GM23248 (cell line): ENCODE measurements around the gene CBX1. TPM values are rescaled to one million over a fixed set of nuclear protein-coding genes. Genes with fewer than 3 reads are reported as not detected.

ENCODE experiments used
- DNase-seq: peaks from one replicate; pipeline ENCODE4 v3.0.0-alpha.2; 2015
- H2AFZ ChIP-seq: fragments of 200-600 bp; sonication (generic); 2 replicates; pipeline ENCODE4 v1.6.1; 2016; ENCODE audit warnings: antibody characterized with exemption
- H3F3A ChIP-seq: fragments of 200-600 bp; sonication (generic); 2 replicates; pipeline ENCODE4 v1.6.1; 2016; ENCODE audit warnings: mild to moderate bottlenecking, antibody characterized with exemption, mixed run types; ENCODE audit not compliant: insufficient read depth
- H3K27ac ChIP-seq: fragments of 200-600 bp; sonication (generic); 2 replicates; pipeline ENCODE4 v1.5.1; 2016; ENCODE audit warnings: mild to moderate bottlenecking
- H3K27me3 ChIP-seq: fragments of 200-600 bp; sonication (generic); replicated peaks from 2 replicates; pipeline ENCODE4 v1.6.1; 2016; ENCODE audit warnings: mild to moderate bottlenecking; ENCODE audit not compliant: insufficient read depth
- H3K36me3 ChIP-seq: fragments of 200-600 bp; sonication (generic); 2 replicates; pipeline ENCODE4 v1.6.1; 2016; ENCODE audit warnings: low read depth, mild to moderate bottlenecking
- H3K4me1 ChIP-seq: fragments of 200-600 bp; sonication (generic); 2 replicates; pipeline ENCODE4 v1.6.1; 2016; ENCODE audit warnings: mild to moderate bottlenecking; ENCODE audit not compliant: insufficient read depth
- H3K4me2 ChIP-seq: fragments of 200-600 bp; sonication (generic); one replicate; pipeline ENCODE4 v1.6.1; 2016; ENCODE audit warnings: mild to moderate bottlenecking; ENCODE audit not compliant: unreplicated experiment
- H3K4me3 ChIP-seq: fragments of 200-600 bp; sonication (generic); 2 replicates; pipeline ENCODE4 v1.5.1; 2016; ENCODE audit warnings: mild to moderate bottlenecking
- H3K79me2 ChIP-seq: fragments of 200-600 bp; sonication (generic); 2 replicates; pipeline ENCODE4 v1.6.1; 2016; ENCODE audit warnings: mild to moderate bottlenecking; ENCODE audit not compliant: insufficient read depth
- H3K9ac ChIP-seq: fragments of 200-600 bp; sonication (generic); 2 replicates; pipeline ENCODE4 v1.6.1; 2016; ENCODE audit warnings: mild to moderate bottlenecking
- H3K9me2 ChIP-seq: fragments of 200-600 bp; sonication (generic); 2 replicates; pipeline ENCODE4 v1.6.1; 2016; ENCODE audit warnings: mixed run types, mild to moderate bottlenecking, moderate library complexity; ENCODE audit not compliant: insufficient read depth
- H3K9me3 ChIP-seq: fragments of 200-600 bp; sonication (generic); one replicate; pipeline ENCODE4 v1.6.1; 2017; ENCODE audit warnings: low read depth
- H4K20me1 ChIP-seq: fragments of 200-600 bp; sonication (generic); 2 replicates; pipeline ENCODE4 v1.6.0; 2016; ENCODE audit not compliant: insufficient read depth
- EZH2 ChIP-seq: fragments of 200-600 bp; sonication (generic); IDR thresholded peaks from 2 replicates; pipeline ENCODE4 v1.6.1; 2018; ENCODE audit warnings: antibody characterized with exemption, mild to moderate bottlenecking; ENCODE audit not compliant: insufficient read depth, poor library complexity, severe bottlenecking
- EZH2phosphoT487 ChIP-seq: fragments of 200-600 bp; sonication (generic); IDR thresholded peaks from 2 replicates; pipeline ENCODE4 v1.6.1; 2018; ENCODE audit warnings: antibody characterized with exemption, moderate library complexity, mild to moderate bottlenecking, low read depth; ENCODE audit not compliant: insufficient read depth
- WGBS, 2 experiments: methylation state at CpG; one replicate each; pipeline ENCODE4 v1.1.6; 2015 to 2017; ENCODE audit warnings: low lambda C conversion rate in 2 of 2, low coverage in 1 of 2; ENCODE audit errors: missing lambda C conversion rate in 2 of 2; 5-methylcytosine and 5-hydroxymethylcytosine counted together
- in situ Hi-C: fragments of 300-500 bp; cut with MboI; formaldehyde crosslinking; loops from 2 replicates; pipeline ENCODE4 v1.15.0; 2020
- polyA plus RNA-seq: library from polyadenylated mRNA; unstranded; fragments of >200 nt; fragmentation: Nextera tagmentation; extraction: Ambion mirVana; gene quantifications from 2 replicates; pipeline ENCODE4 v1.2.1, GENCODE V29; 2016
- total RNA-seq: library from RNA; depleted of rRNA; stranded (reverse); fragments of >200 nt; shearing (Covaris generic); gene quantifications from 2 replicates; pipeline ENCODE4 v1.2.3, GENCODE V29; 2014; rRNA removed

CBX1 gene
- total RNA-seq (53.6 and 67.7 TPM in 2 replicates), polyA plus RNA-seq (36.8 and 40.0 TPM in 2 replicates)

DNA sequence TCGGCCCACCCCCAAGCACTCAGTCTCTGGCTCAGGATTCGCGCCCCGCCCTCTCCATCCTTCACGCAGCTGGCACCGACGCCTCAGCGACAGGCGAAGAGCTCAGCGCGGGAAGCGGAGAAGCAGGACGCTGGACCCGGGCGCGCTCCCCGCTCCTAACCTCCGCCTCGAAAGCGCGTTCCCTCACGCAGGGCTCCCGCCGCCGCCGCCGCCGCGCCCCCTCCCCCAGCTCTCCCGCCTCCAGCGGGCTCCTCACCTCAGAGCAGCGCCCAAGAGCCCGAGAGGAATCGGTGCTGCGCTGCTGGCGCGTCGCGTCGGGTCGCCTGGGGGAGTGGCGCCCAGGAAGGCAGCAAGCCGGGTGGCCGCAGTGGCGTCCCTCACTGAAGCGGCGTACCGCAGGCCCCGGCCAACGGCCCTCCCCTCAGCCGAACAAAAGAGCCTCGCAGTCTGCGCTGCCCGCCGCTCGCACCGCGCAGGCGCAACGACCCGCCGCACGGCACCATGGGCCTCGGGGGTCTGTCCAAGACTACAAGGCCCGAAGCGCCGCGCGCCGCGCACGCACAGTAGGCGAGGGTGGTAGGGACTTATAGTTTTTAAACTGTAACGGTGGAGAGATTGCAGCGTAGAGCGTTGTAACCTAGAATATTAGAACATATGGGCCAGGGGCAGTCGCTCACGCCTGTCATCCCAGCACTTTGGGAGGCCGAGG is at the start of gene CBX1:
Gene CBX1 (minus strand): TSS at position 467 of the 709 bp plus-strand sequence. CDS start 24,474 bp downstream, outside the sequence.
- TF ChIP-seq EZH2 (no peak), EZH2phosphoT487 (no peak)
- 0 out of 2 replicates have a peak, but pooled peaks cover 9% of the 10 kb centered on the region for H4K20me1 ChIP-seq
- peak within 1 kb of the TSS; percentile 81 for H3K4me2 ChIP-seq
- H3F3A ChIP-seq, result peaks cover 19% of the 10 kb centered on the region
- peak; percentile 95 for DNase-seq
- no peaks in the 10 kb centered on the region for H3K27me3 ChIP-seq
- in situ Hi-C loops, result no loop called here
- peaks cover 10% of the 10 kb centered on the region for H3K4me1 ChIP-seq
- H3K4me3 ChIP-seq, result peak within 1 kb of the TSS; percentile 99
- no peaks in the 10 kb centered on the region for H3K9me3 ChIP-seq
- H3K9ac ChIP-seq, result peak within 1 kb of the TSS; percentile 88
- no peaks in the 10 kb centered on the region for H3K36me3 ChIP-seq
- WGBS, 2 experiments, result 1 to 2% methylated on average over 58 to 79 of the region's 79 CpGs
- peak within 1 kb of the TSS; percentile 86 for H2AFZ ChIP-seq
- H3K27ac ChIP-seq, result peak within 1 kb of the TSS; percentile 86
- H3K9me2 ChIP-seq, result no peaks in the 10 kb centered on the region
- peaks cover 43% of the 10 kb centered on the region for H3K79me2 ChIP-seq

DNA sequence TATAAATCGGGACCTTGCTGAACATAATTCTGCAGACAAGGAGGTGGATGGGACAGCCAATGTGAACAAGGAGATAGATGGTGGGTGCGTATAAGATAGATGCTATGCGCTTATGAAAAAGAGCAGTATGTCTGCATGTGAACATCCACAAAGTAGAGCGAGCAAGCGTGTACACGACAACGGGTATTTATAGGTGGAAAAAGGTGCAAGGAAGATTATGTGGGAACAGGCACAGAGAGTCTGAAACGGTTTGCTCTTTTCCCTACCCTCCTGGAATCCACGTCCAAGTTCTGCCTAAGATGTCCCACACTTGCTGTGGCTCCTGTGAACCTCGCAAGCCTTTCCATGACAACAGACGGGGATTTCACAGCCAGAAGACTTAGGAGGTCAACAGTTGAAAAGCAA is 49.3 kb upstream of the CBX1 start:
- in situ Hi-C loops, result no loop called here
- WGBS, 2 experiments, result 54 to 58% methylated on average over 11 of the region's 11 CpGs
- Histone ChIP-seq H3K9ac (no peak overlapping the region), H3K9me2 (no peaks in the 10 kb centered on the region), H3F3A (no peaks in the 10 kb centered on the region), H3K36me3 (no peaks in the 10 kb centered on the region), H3K79me2 (no peaks in the 10 kb centered on the region), H3K4me2 (no peak overlapping the region), H3K4me1 (no peaks in the 10 kb centered on the region), H3K4me3 (no peak overlapping the region), H3K27ac (no peak overlapping the region), H3K9me3 (no peaks in the 10 kb centered on the region), H2AFZ (no peak overlapping the region), H4K20me1 (no peaks in the 10 kb centered on the region), H3K27me3 (peaks cover 88% of the 10 kb centered on the region)
- DNase-seq, result no peak
- TF ChIP-seq EZH2, result peak; percentile 23
- TF ChIP-seq EZH2phosphoT487, result no peak

DNA sequence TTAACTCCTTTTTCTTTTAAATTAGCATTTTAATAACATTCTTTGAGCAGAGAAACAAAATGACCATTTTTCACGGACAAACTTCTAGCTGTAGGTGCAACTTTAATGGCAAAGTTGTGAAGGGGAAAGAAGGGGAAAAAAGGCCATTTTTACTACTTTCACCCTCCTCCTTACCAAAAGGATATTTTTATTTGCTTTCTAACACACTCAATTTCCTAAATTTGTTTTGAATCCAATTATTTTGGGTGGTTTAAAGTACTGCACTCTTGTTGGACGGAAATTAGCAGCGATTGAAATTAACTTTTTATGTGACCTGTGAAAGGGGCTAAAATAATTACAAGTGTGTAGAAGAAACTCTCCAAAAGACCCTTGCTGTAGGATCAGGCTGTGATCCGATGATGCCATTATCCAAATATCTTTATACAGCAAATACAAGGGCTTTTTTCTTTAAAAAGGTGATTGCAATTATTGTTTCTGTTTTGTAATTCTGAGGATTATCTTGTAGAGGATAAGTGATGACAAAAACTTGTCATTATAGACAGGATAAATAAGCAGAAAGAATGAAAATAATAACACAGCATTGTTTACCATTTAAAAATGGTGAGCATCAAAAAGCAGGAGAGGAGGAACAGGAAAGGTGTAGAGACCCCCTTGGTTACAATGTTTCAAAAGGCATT is 48.6 kb upstream of the CBX1 start:
- in situ Hi-C loops, result no loop called here
- TF ChIP-seq EZH2, result no peak
- no peak for TF ChIP-seq EZH2phosphoT487

DNA sequence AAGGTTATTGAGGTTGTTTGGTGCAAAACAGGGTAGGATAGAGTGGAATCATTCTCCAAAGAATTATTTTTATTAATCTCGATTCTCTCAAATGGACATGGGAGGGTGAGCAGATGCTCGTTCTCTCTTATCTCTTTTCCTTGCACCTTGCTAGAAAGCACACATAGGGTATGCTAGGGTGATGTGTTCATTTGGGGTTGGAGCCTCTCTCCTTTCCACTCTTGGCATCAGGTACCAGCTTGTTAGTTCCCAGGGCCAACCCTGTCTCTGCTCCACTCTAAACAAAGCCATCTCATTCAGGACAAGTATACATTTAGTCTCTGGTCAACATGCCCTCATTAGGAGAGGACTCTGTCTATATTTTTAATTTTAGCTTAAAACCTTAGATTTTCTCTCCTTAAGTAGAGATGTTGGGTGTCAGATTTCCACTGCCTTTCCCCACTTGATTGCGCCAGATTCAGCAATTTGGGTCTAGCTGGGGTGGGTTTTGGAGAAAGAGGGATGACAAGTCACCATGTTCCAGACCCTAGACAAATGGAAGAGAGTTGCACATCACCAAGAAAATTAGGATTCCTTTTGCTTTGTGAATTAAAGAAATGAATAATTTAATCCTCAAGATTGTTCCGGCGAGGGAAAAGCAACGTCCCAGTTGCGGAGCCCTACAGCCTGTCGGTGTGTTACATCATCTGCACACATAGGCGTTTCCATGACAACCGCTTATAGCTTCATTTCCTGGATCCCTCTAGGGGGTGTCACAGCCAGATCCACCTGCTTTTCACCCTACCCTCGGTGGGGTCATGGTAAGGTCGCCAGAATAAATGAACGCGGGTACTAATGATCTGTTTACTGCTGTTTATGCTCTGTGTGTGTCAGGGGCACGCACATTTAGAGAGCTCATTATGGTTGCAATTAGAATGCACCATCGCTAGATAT is 47.8 kb upstream of the CBX1 start:
- H3K79me2 ChIP-seq, result no peaks in the 10 kb centered on the region
- no peaks in the 10 kb centered on the region for H4K20me1 ChIP-seq

More for the DNA sequence above, 48.6 kb upstream of the CBX1 start:
- H3K27me3 ChIP-seq, result peaks cover 95% of the 10 kb centered on the region
- no peak overlapping the region for H3K4me3 ChIP-seq
- H3K9me3 ChIP-seq, result no peaks in the 10 kb centered on the region
- no peak overlapping the region for H3K4me2 ChIP-seq
- no peaks in the 10 kb centered on the region for H4K20me1 ChIP-seq
- no peak for DNase-seq
- 45 to 50% methylated on average over 4 of the region's 4 CpGs for WGBS, 2 experiments
- no peaks in the 10 kb centered on the region for H3K79me2 ChIP-seq
- H3K27ac ChIP-seq, result no peak overlapping the region
- H3K36me3 ChIP-seq, result no peaks in the 10 kb centered on the region
- H3K9me2 ChIP-seq, result no peaks in the 10 kb centered on the region
- no peak overlapping the region for H2AFZ ChIP-seq
- no peaks in the 10 kb centered on the region for H3F3A ChIP-seq
- no peaks in the 10 kb centered on the region for H3K4me1 ChIP-seq
- no peak overlapping the region for H3K9ac ChIP-seq

More for the DNA sequence above, 47.8 kb upstream of the CBX1 start:
- no peak overlapping the region for H3K27ac ChIP-seq
- in situ Hi-C loops, result no loop called here
- TF ChIP-seq EZH2phosphoT487 (no peak), EZH2 (no peak)
- H3K27me3 ChIP-seq, result peaks cover 97% of the 10 kb centered on the region
- no peak for DNase-seq
- H3F3A ChIP-seq, result no peaks in the 10 kb centered on the region
- H3K4me3 ChIP-seq, result no peak overlapping the region
- no peaks in the 10 kb centered on the region for H3K4me1 ChIP-seq
- no peaks in the 10 kb centered on the region for H3K9me3 ChIP-seq
- H2AFZ ChIP-seq, result no peak overlapping the region
- no peak overlapping the region for H3K9ac ChIP-seq
- H3K36me3 ChIP-seq, result no peaks in the 10 kb centered on the region
- H3K4me2 ChIP-seq, result no peak overlapping the region
- no peaks in the 10 kb centered on the region for H3K9me2 ChIP-seq
- 31 to 37% methylated on average over 16 of the region's 16 CpGs for WGBS, 2 experiments
